ENCODE results near the gene TMEM86A.
A peak's percentile ranks its signal among the peaks of the same experiment; 100 is the strongest.

TMEM86A gene

GRCh38 chr11:18749681-18750319 lies 51.2 kb downstream of the TMEM86A start:
- Mint-ChIP-seq H3K27ac (no peak overlapping the region), H3K36me3 (no peaks in the 10 kb centered on the region), H3K9me3 (no peaks in the 10 kb centered on the region), H3K27me3 (peaks cover 23% of the 10 kb centered on the region), H3K4me1 (no peaks in the 10 kb centered on the region), H3K4me3 (no peak overlapping the region)
- ATAC-seq: no peak

DNA sequence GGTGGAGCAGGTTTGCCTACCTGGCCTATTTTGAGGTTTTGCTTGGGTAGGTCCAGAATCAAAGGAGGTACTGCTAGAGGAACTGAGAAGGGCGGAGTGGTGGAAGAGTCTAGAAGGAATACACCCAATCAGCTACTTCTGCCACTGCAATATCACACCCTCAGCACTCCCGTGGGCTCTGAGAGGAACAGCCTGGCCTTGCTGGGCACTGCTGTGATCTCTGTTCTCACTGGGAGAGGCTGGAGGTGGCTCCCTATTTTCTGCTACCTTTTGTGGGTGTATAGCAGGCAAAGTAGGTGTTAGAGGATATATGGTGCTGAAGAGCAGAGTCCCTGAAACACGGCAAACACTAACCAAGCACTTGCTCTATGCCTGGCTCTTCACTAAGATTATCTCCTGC lies 52.4 kb downstream of the TMEM86A start:
- Mint-ChIP-seq H3K27ac (no peak overlapping the region), H3K27me3 (peaks cover 23% of the 10 kb centered on the region), H3K36me3 (no peaks in the 10 kb centered on the region), H3K9me3 (no peaks in the 10 kb centered on the region), H3K4me3 (no peak overlapping the region), H3K4me1 (no peaks in the 10 kb centered on the region)
- no peak for ATAC-seq

GRCh38 chr11:18752502-18752901 lies 53.9 kb downstream of the TMEM86A start:
- H3K36me3 Mint-ChIP-seq: no peaks in the 10 kb centered on the region
- H3K9me3 Mint-ChIP-seq: no peaks in the 10 kb centered on the region
- peaks cover 23% of the 10 kb centered on the region for H3K27me3 Mint-ChIP-seq
- no peak overlapping the region for H3K27ac Mint-ChIP-seq
- H3K4me1 Mint-ChIP-seq: no peaks in the 10 kb centered on the region
- H3K4me3 Mint-ChIP-seq: no peak overlapping the region
- ATAC-seq: no peak

DNA sequence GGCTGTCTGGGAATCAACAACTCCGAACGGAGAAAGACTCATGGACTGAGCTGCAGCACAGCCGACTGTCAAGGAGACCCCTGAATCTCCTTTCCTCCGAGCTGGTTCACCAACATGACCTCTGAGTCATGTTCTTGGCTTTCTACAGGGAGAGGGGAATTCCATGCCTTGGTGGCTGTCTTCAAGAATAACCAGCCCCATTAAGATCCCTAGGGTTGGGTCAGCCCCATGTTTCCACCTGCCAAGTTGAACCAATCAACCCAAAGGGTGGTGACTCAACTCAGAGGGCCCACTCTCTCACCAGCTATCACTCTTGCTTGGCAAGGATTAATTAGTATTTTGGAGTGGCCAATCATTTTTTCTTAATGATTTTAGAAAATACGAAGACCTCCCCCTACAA lies 55.7 kb downstream of the TMEM86A start:
- peak; percentile 37 for ATAC-seq
- Mint-ChIP-seq H3K27ac (no peak overlapping the region), H3K4me3 (no peak overlapping the region), H3K36me3 (no peaks in the 10 kb centered on the region), H3K9me3 (no peaks in the 10 kb centered on the region), H3K27me3 (peaks cover 23% of the 10 kb centered on the region), H3K4me1 (no peaks in the 10 kb centered on the region)

All from stimulated activated memory B cell treated with anti-CD40 and anti-IgM and Interleukin-4, amounts not matched to agents 10 μg/mL and 1 μg/mL and 100 μg/mL, for 72 hours (primary cell).